ENCODE results near the gene FAM184A. TPM values are rescaled to one million over a fixed set of nuclear protein-coding genes. Genes with fewer than 3 reads are reported as not detected.

Gene FAM184A
- total RNA-seq, 4 donors from 2014 or later = 6.2 to 8.1 (median 7.1) TPM

- TF ChIP-seq, protein P1, sequence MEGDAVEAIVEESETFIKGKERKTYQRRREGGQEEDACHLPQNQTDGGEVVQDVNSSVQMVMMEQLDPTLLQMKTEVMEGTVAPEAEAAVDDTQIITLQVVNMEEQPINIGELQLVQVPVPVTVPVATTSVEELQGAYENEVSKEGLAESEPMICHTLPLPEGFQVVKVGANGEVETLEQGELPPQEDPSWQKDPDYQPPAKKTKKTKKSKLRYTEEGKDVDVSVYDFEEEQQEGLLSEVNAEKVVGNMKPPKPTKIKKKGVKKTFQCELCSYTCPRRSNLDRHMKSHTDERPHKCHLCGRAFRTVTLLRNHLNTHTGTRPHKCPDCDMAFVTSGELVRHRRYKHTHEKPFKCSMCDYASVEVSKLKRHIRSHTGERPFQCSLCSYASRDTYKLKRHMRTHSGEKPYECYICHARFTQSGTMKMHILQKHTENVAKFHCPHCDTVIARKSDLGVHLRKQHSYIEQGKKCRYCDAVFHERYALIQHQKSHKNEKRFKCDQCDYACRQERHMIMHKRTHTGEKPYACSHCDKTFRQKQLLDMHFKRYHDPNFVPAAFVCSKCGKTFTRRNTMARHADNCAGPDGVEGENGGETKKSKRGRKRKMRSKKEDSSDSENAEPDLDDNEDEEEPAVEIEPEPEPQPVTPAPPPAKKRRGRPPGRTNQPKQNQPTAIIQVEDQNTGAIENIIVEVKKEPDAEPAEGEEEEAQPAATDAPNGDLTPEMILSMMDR (IDR thresholded peaks at IDR 0.05; ENCODE audit: low read depth) = no peak
Measured at GRCh38 chr6:119043783-119044182, 34.7 kb downstream of the FAM184A start.

DNA sequence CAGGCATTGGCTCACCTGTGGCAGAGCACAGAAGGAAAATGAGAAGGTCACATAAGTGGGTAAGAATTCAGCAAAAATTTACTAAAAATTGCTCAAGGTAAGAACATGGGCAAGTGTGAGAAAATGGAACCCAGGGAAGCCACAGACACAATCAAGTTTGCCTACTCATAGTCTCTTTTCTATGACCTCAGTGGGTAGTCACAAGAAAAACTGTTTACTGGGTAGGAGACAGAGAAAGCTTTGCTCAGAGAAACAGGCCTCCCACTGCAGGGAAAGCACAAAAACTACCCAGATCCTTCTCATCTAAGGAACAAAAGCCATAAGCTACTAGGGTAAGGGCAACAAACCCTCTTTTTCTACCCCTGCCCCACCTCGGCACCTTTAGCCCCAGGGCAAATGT is 35.2 kb downstream of the FAM184A start:
- TF ChIP-seq, protein P1 (IDR thresholded peaks at IDR 0.05; ENCODE audit: low read depth) = no peak

DNA sequence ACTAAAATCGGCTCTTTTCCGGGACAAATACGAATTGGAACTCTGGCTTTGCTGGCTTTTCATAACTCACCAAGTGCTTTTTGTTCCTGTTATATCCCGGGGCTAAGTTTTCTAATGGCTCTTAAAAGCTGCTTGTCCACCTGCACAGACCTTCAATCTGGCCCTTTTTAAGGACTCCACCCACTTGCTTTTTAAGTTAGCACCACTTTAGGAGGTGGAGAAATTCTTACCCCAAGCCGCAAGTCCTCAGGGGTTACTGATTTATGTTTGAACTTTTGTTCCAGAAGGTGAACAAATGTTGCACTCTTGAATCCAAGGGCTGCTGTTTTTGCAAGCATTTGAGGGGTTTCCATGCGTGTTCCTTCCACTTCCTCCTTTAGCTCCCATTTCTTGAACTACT is 37.8 kb downstream of the FAM184A start:
- TF ChIP-seq, protein P1 (IDR thresholded peaks at IDR 0.05; ENCODE audit: low read depth) = no peak

GRCh38 chr6:119040229-119040628 is 38.2 kb downstream of the FAM184A start:
- TF ChIP-seq, protein P1 (IDR thresholded peaks at IDR 0.05; ENCODE audit: low read depth) = no peak

DNA sequence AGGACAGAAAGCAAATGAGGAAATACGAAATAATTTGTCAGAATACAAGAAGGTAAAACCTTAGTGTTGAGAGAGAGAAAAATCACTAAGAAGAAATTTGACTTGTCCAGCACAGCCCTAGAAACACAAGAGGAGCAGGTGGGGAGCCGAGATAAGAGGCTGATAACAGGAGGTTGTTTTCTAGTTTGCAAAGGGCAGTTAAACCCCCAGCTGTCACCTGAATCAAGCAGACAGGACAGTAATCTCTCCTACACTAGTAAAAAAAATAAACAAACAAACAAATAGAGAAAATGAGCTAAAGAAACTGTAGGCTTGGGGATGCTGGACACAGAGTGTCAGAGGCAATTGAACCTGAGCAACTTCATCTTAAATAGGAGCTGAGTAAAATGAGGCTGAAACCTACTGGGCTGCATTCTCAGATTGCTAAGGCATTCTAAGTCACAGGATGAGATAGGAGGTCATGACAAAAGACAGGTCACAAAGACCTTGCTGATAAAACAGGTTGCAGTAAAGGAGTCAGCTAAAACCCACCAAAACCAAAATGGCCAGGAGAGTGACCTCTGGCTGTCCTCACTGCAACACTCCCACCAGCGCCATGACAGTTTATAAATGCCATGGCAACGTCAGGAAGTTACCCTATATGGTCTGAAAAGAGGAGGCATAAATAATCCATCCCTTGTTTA is 40.4 kb downstream of the FAM184A start:
- TF ChIP-seq, protein P1 (IDR thresholded peaks at IDR 0.05; ENCODE audit: low read depth) = no peak

- TF ChIP-seq, protein P1 (IDR thresholded peaks at IDR 0.05; ENCODE audit: low read depth) = no peak
Measured at GRCh38 chr6:119037264-119037663, 41.2 kb downstream of the FAM184A start.

DNA sequence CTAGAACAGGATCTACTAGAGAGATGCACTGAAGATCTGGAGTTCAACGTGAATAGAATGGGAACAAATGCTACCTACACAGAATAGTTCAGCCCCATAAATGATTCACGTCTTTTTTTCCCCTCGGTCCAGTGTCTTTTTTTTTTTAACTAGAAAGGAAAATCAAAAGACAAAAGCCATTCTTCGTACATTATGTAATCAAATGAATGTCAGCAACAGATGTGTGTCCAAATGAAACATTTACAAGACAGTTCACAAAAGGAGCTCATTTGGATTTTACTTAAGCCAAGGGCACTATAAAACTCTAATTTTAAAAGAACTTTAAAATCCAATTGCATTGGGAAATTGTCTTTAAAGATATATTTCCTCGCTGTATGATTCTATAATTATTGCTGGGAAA is 42.4 kb downstream of the FAM184A start:
- TF ChIP-seq, protein P1 (IDR thresholded peaks at IDR 0.05; ENCODE audit: low read depth) = no peak
